HEK293 (cell line): Measurements from ENCODE around the gene RASL10B.
A peak's percentile ranks its signal among the peaks of the same experiment; 100 is the strongest.

Experiments used
- CTCF ChIA-PET: fragments of 350-600 bp; formaldehyde crosslinking; extraction: SDS; loops from one replicate; lab custom pipeline; 2021; ENCODE audit warnings: antibody characterized with exemption; lab: Yijun Ruan, JAX
- POLR2A ChIA-PET: fragments of 300-600 bp; formaldehyde crosslinking; extraction: SDS; loops from one replicate; lab custom pipeline; 2020; ENCODE audit warnings: antibody characterized with exemption, inconsistent platforms; lab: Yijun Ruan, JAX
- H3K27ac ChIP-seq: fragments of 200-500 bp; sonication (Bioruptor generic); 2 replicates; pipeline ENCODE4 v1.5.1; 2014; ENCODE audit warnings: low read depth, low read length, control low read depth, inconsistent platforms; ENCODE audit errors: extremely low read depth
- H3K36me3 ChIP-seq, 2 experiments: fragments of 200-500 bp in 1 of 2; sonication (Bioruptor generic) in 1 of 2; 1 replicate in 1 of 2; 2 replicates in 1 of 2; pipeline ENCODE4 v1.5.1; 2014 to 2017; ENCODE audit warnings: inconsistent platforms in 2 of 2, low read length in 2 of 2; ENCODE audit not compliant: control insufficient read depth in 2 of 2, insufficient read depth in 1 of 2
- H3K4me1 ChIP-seq: fragments of 200-500 bp; sonication (Bioruptor generic); 2 replicates; pipeline ENCODE4 v1.5.1; 2014; ENCODE audit warnings: mild to moderate bottlenecking, low read length, inconsistent platforms; ENCODE audit not compliant: control insufficient read depth, insufficient read depth
- H3K4me3 ChIP-seq: 2 replicates; pipeline ENCODE4 v1.5.1; 2011; ENCODE audit warnings: low read depth, mild to moderate bottlenecking, control low read depth, low read length, moderate library complexity
- H3K9me3 ChIP-seq: fragments of 200-500 bp; sonication (Bioruptor generic); 2 replicates; pipeline ENCODE4 v1.5.1; 2014; ENCODE audit warnings: low read depth, low read length, inconsistent platforms; ENCODE audit not compliant: control insufficient read depth, insufficient read depth
- FEZF1 ChIP-seq: fragments of 450-650 bp; formaldehyde crosslinking; IDR thresholded peaks from 2 replicates; pipeline ENCODE4 v1.5.1; 2016; ENCODE audit warnings: missing biosample characterization, missing genetic modification characterization
- GLIS1 ChIP-seq: fragments of 450-650 bp; formaldehyde crosslinking; IDR thresholded peaks from 2 replicates; pipeline ENCODE4 v1.5.1; 2016; ENCODE audit warnings: missing biosample characterization, missing genetic modification characterization
- GLIS2 ChIP-seq: fragments of 450-650 bp; formaldehyde crosslinking; IDR thresholded peaks from 2 replicates; pipeline ENCODE4 v1.5.1; 2016; ENCODE audit warnings: missing biosample characterization, missing genetic modification characterization
- IKZF3 ChIP-seq: fragments of 450-650 bp; IDR thresholded peaks from 2 replicates; pipeline ENCODE4 v1.5.0; 2018; ENCODE audit warnings: missing biosample characterization, mild to moderate bottlenecking, missing genetic modification characterization, moderate library complexity
- KLF8 ChIP-seq: fragments of 450-650 bp; formaldehyde crosslinking; IDR thresholded peaks from 2 replicates; pipeline ENCODE4 v1.5.1; 2016; ENCODE audit warnings: missing biosample characterization, missing genetic modification characterization
- MZF1 ChIP-seq: fragments of 450-650 bp; formaldehyde crosslinking; IDR thresholded peaks from 2 replicates; pipeline ENCODE4 v1.5.1; 2017; ENCODE audit warnings: missing biosample characterization, missing genetic modification characterization, borderline replicate concordance
- ZBTB7A ChIP-seq: fragments of 450-650 bp; formaldehyde crosslinking; IDR thresholded peaks from 2 replicates; pipeline ENCODE4 v1.5.1; 2016; ENCODE audit warnings: low read depth, missing biosample characterization, missing genetic modification characterization
- ZNF133 ChIP-seq: fragments of 450-650 bp; formaldehyde crosslinking; IDR thresholded peaks from 2 replicates; pipeline ENCODE4 v1.5.1; 2016; ENCODE audit warnings: missing biosample characterization, missing genetic modification characterization
- ZNF19 ChIP-seq: fragments of 450-650 bp; formaldehyde crosslinking; IDR thresholded peaks from 2 replicates; pipeline ENCODE4; 2016; ENCODE audit warnings: missing biosample characterization, missing genetic modification characterization, low read depth
- ZNF404 ChIP-seq: fragments of 450-650 bp; formaldehyde crosslinking; IDR thresholded peaks from 2 replicates; pipeline ENCODE4 v1.5.1; 2017; ENCODE audit warnings: missing biosample characterization, missing genetic modification characterization
- ZNF701 ChIP-seq: fragments of 450-650 bp; formaldehyde crosslinking; IDR thresholded peaks from 2 replicates; pipeline ENCODE4 v1.5.1; 2016; ENCODE audit warnings: missing biosample characterization, missing genetic modification characterization
- ZNF76 ChIP-seq: fragments of 450-650 bp; formaldehyde crosslinking; IDR thresholded peaks from 2 replicates; pipeline ENCODE4; 2016; ENCODE audit warnings: low read depth, missing biosample characterization, missing genetic modification characterization, borderline replicate concordance
- ZNF768 ChIP-seq: fragments of 450-650 bp; formaldehyde crosslinking; IDR thresholded peaks from 2 replicates; pipeline ENCODE4 v1.5.1; 2018; ENCODE audit warnings: missing biosample characterization, mild to moderate bottlenecking, missing genetic modification characterization
- ZNF791 ChIP-seq: fragments of 450-650 bp; formaldehyde crosslinking; IDR thresholded peaks from 2 replicates; pipeline ENCODE4 v1.5.1; 2016; ENCODE audit warnings: missing biosample characterization, missing genetic modification characterization
- ZNF792 ChIP-seq: fragments of 450-650 bp; formaldehyde crosslinking; IDR thresholded peaks from 2 replicates; pipeline ENCODE4 v1.5.1; 2016; ENCODE audit warnings: missing biosample characterization, missing genetic modification characterization
- TF ChIP-seq, protein P1 (sequence below): fragments of 450-650 bp; formaldehyde crosslinking; IDR thresholded peaks from 2 replicates; pipeline ENCODE4 v1.5.1; 2016; ENCODE audit warnings: missing biosample characterization, missing genetic modification characterization
- TF ChIP-seq, protein P2 (sequence below): fragments of 450-650 bp; formaldehyde crosslinking; IDR thresholded peaks from 2 replicates; pipeline ENCODE4 v1.5.1; 2016; ENCODE audit warnings: missing biosample characterization, missing genetic modification characterization
- TF ChIP-seq, protein P3 (sequence below): fragments of 450-650 bp; formaldehyde crosslinking; IDR thresholded peaks from 2 replicates; pipeline ENCODE4 v1.5.1; 2016; ENCODE audit warnings: missing biosample characterization, missing genetic modification characterization, low read depth
- TF ChIP-seq, protein P4 (sequence below): fragments of 450-650 bp; formaldehyde crosslinking; IDR thresholded peaks from 2 replicates; pipeline ENCODE4 v1.5.1; 2016; ENCODE audit warnings: missing biosample characterization, missing genetic modification characterization
- TF ChIP-seq, protein P5 (sequence below): fragments of 450-650 bp; formaldehyde crosslinking; optimal IDR thresholded peaks from 2 replicates; pipeline ENCODE3; 2016; ENCODE audit warnings: missing biosample characterization, mild to moderate bottlenecking, missing genetic modification characterization
- TF ChIP-seq, protein P6 (sequence below): fragments of 450-650 bp; formaldehyde crosslinking; IDR thresholded peaks from 2 replicates; pipeline ENCODE4 v1.5.1; 2016; ENCODE audit warnings: missing biosample characterization, missing genetic modification characterization

RASL10B gene

DNA sequence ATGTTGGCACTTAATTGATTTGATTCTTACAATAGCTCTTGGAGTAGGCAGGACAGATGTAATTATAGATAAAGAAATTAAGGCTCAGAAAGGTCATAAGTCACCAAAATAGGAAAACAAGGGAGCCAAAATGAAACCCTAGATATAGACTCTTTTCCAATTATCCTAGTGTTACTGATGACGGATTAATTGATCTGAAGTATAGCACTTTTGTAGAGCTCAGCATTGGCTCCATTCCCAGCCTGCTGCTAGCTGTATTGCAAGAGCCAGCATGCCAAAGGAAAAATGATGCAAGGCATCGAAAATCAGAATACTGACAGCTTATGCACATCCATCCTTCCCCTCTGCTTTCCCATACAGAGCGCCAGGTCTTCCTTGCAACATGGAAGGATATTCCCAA is 21.6 kb upstream of the RASL10B start (continued):
- TF ChIP-seq, protein P1, sequence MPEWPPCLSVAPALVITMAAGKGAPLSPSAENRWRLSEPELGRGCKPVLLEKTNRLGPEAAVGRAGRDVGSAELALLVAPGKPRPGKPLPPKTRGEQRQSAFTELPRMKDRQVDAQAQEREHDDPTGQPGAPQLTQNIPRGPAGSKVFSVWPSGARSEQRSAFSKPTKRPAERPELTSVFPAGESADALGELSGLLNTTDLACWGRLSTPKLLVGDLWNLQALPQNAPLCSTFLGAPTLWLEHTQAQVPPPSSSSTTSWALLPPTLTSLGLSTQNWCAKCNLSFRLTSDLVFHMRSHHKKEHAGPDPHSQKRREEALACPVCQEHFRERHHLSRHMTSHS, result 0 out of 2 replicates have a peak, but pooled peaks have one; percentile 12

DNA sequence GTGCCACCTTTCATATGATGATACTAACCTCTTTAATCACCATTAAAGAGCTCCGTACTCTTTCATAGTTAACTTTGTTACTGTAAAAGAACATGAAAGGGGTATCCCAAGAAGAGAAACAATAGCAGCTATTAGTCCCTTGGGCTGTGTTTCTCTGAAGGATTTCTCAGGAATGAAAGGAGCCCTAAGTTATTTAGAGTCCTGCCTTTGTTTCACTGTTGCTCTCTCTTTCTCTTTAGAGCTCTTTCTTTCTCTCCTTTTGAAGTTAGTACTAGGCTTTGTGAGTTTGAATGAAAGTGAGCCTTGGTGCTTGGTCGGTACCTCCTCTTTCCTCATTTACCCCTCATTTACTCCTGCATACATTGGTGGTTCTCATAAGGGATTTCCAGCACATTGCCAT is 20.5 kb upstream of the RASL10B start:
- Histone ChIP-seq H3K9me3 (no peaks in the 10 kb centered on the region), H3K27ac (no peak overlapping the region), H3K4me1 (peaks cover 2% of the 10 kb centered on the region; the same call in 1 of the 2 replicates), H3K36me3 (peaks cover 28 to 62% of the 10 kb centered on the region in 2 experiments), H3K4me3 (no peak overlapping the region)
- CTCF ChIA-PET, result interaction anchor here (0.6 to 2.3 kb wide), 3 partner anchors 21 to 37 kb away, joined by 3 to 14 read pairs (median 5); no protein-coding TSS in a partner anchor
- TF ChIP-seq ZNF701 (tag by site-specific recombination), result no peak
- TF ChIP-seq IKZF3, result no peak
- no peak for TF ChIP-seq ZNF76 (tag by site-specific recombination)
- TF ChIP-seq, protein P2, sequence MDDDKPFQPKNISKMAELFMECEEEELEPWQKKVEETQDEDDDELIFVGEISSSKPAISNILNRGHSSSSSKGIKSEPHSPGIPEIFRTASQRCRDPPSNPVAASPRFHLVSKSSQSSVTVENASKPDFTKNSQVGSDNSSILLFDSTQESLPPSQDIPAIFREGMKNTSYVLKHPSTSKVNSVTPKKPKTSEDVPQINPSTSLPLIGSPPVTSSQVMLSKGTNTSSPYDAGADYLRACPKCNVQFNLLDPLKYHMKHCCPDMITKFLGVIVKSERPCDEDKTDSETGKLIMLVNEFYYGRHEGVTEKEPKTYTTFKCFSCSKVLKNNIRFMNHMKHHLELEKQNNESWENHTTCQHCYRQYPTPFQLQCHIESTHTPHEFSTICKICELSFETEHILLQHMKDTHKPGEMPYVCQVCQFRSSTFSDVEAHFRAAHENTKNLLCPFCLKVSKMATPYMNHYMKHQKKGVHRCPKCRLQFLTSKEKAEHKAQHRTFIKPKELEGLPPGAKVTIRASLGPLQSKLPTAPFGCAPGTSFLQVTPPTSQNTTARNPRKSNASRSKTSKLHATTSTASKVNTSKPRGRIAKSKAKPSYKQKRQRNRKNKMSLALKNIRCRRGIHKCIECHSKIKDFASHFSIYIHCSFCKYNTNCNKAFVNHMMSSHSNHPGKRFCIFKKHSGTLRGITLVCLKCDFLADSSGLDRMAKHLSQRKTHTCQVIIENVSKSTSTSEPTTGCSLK (tag by site-specific recombination), result no peak
- TF ChIP-seq, protein P3, sequence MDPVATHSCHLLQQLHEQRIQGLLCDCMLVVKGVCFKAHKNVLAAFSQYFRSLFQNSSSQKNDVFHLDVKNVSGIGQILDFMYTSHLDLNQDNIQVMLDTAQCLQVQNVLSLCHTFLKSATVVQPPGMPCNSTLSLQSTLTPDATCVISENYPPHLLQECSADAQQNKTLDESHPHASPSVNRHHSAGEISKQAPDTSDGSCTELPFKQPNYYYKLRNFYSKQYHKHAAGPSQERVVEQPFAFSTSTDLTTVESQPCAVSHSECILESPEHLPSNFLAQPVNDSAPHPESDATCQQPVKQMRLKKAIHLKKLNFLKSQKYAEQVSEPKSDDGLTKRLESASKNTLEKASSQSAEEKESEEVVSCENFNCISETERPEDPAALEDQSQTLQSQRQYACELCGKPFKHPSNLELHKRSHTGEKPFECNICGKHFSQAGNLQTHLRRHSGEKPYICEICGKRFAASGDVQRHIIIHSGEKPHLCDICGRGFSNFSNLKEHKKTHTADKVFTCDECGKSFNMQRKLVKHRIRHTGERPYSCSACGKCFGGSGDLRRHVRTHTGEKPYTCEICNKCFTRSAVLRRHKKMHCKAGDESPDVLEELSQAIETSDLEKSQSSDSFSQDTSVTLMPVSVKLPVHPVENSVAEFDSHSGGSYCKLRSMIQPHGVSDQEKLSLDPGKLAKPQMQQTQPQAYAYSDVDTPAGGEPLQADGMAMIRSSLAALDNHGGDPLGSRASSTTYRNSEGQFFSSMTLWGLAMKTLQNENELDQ, result no peak
- no peak for TF ChIP-seq ZNF792 (tag by site-specific recombination)
- TF ChIP-seq ZNF791 (tag by site-specific recombination), result no peak
- TF ChIP-seq GLIS1 (tag by site-specific recombination), result no peak
- TF ChIP-seq, protein P4, sequence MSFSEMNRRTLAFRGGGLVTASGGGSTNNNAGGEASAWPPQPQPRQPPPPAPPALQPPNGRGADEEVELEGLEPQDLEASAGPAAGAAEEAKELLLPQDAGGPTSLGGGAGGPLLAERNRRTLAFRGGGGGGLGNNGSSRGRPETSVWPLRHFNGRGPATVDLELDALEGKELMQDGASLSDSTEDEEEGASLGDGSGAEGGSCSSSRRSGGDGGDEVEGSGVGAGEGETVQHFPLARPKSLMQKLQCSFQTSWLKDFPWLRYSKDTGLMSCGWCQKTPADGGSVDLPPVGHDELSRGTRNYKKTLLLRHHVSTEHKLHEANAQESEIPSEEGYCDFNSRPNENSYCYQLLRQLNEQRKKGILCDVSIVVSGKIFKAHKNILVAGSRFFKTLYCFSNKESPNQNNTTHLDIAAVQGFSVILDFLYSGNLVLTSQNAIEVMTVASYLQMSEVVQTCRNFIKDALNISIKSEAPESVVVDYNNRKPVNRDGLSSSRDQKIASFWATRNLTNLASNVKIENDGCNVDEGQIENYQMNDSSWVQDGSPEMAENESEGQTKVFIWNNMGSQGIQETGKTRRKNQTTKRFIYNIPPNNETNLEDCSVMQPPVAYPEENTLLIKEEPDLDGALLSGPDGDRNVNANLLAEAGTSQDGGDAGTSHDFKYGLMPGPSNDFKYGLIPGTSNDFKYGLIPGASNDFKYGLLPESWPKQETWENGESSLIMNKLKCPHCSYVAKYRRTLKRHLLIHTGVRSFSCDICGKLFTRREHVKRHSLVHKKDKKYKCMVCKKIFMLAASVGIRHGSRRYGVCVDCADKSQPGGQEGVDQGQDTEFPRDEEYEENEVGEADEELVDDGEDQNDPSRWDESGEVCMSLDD (tag by site-specific recombination), result no peak
- no peak for TF ChIP-seq GLIS2 (tag by site-specific recombination)
- TF ChIP-seq, protein P5, sequence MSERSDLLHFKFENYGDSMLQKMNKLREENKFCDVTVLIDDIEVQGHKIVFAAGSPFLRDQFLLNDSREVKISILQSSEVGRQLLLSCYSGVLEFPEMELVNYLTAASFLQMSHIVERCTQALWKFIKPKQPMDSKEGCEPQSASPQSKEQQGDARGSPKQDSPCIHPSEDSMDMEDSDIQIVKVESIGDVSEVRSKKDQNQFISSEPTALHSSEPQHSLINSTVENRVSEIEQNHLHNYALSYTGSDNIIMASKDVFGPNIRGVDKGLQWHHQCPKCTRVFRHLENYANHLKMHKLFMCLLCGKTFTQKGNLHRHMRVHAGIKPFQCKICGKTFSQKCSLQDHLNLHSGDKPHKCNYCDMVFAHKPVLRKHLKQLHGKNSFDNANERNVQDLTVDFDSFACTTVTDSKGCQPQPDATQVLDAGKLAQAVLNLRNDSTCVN (tag by site-specific recombination), result no peak
- TF ChIP-seq KLF8, result no peak
- no peak for TF ChIP-seq ZNF404
- no peak for TF ChIP-seq ZBTB7A (tag by site-specific recombination)
- no peak for TF ChIP-seq ZNF133
- TF ChIP-seq FEZF1 (tag by site-specific recombination), result no peak
- no peak for TF ChIP-seq ZNF768 (tag by site-specific recombination)
- no peak for TF ChIP-seq ZNF19 (tag by site-specific recombination)
- TF ChIP-seq, protein P6, sequence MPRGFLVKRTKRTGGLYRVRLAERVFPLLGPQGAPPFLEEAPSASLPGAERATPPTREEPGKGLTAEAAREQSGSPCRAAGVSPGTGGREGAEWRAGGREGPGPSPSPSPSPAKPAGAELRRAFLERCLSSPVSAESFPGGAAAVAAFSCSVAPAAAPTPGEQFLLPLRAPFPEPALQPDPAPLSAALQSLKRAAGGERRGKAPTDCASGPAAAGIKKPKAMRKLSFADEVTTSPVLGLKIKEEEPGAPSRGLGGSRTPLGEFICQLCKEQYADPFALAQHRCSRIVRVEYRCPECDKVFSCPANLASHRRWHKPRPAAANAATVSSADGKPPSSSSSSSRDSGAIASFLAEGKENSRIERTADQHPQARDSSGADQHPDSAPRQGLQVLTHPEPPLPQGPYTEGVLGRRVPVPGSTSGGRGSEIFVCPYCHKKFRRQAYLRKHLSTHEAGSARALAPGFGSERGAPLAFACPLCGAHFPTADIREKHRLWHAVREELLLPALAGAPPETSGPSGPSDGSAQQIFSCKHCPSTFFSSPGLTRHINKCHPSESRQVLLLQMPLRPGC, result no peak
- no peak for TF ChIP-seq MZF1 (tag by site-specific recombination)
- POLR2A ChIA-PET, result interaction anchor here (1.1 kb wide), 1 partner anchor 98 kb away, joined by 3 read pairs; the partner anchor contains the start of gene TAF15
